ENCODE results near the gene TVP23A.

DNA sequence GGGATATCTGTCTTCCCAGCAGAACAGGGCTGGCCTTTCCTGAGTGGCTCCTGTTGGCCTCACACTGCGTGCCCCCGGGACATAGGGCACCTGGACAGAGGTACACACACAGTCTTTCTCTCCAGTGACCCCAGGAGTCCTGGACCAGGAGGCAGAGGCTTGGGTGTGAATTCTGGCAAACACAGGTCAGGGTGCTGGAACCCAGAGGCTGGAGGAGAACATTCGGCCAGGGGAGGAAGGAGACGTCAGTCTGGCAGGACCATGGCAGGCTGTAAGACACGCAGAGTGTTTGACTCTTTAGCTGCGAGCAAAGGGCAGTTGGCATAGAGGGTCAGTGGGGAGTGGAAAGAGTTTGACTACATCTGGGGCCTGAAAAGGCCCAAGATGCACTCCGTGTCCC, 4.1 kb upstream of the TVP23A start:
- no peak for TF ChIP-seq POLR2AphosphoS5 (IDR thresholded peaks at IDR 0.05; ENCODE audit: low read depth, low read length)
- no peak for TF ChIP-seq TAF1 (IDR thresholded peaks at IDR 0.05; ENCODE audit: low read depth, low read length)
- TF ChIP-seq POLR2A (IDR thresholded peaks at IDR 0.05; ENCODE audit: low read depth, low read length): no peak
